Ishikawa (cell line): ENCODE results near the gene C10orf143.

Experiments used
- CEBPB ChIP-seq: IDR thresholded peaks from 2 replicates; pipeline ENCODE4 v1.6.1; 2012
- CREB1 ChIP-seq: IDR thresholded peaks from 2 replicates; pipeline ENCODE4 v1.6.1; 2012; ENCODE audit warnings: low read depth
- EGR1 ChIP-seq: IDR thresholded peaks from 2 replicates; pipeline ENCODE4 v1.6.1; 2012
- EP300 ChIP-seq: IDR thresholded peaks from 2 replicates; pipeline ENCODE4 v1.6.1; 2012; ENCODE audit warnings: borderline replicate concordance
- FOXM1 ChIP-seq: IDR thresholded peaks from 2 replicates; pipeline ENCODE4 v1.6.1; 2012; ENCODE audit warnings: low read depth, borderline replicate concordance
- NFIC ChIP-seq: IDR thresholded peaks from 2 replicates; pipeline ENCODE4 v1.6.1; 2012
- RAD21 ChIP-seq: IDR thresholded peaks from 2 replicates; pipeline ENCODE4 v1.6.1; 2012; ENCODE audit warnings: low read depth
- TAF1 ChIP-seq: IDR thresholded peaks from 2 replicates; pipeline ENCODE4 v1.6.1; 2012; ENCODE audit warnings: low read depth, mild to moderate bottlenecking
- TCF12 ChIP-seq: IDR thresholded peaks from 2 replicates; pipeline ENCODE4 v1.6.1; 2012; ENCODE audit warnings: low read depth
- TEAD4 ChIP-seq: IDR thresholded peaks from 2 replicates; pipeline ENCODE4 v1.6.1; 2012
- YY1 ChIP-seq: IDR thresholded peaks from 2 replicates; pipeline ENCODE4 v1.6.1; 2012; ENCODE audit warnings: low read depth
- ZBTB7A ChIP-seq: IDR thresholded peaks from 2 replicates; pipeline ENCODE4 v1.6.1; 2012; ENCODE audit warnings: low read depth
- TF ChIP-seq, protein P1 (sequence below): IDR thresholded peaks from 2 replicates; pipeline ENCODE4 v1.6.1; 2012
- TF ChIP-seq, protein P2 (sequence below): IDR thresholded peaks from 2 replicates; pipeline ENCODE4 v1.6.1; 2012
- TF ChIP-seq, protein P3 (sequence below): IDR thresholded peaks from 2 replicates; pipeline ENCODE4 v1.6.1; 2012; ENCODE audit warnings: low read depth, mild to moderate bottlenecking

Gene C10orf143

DNA sequence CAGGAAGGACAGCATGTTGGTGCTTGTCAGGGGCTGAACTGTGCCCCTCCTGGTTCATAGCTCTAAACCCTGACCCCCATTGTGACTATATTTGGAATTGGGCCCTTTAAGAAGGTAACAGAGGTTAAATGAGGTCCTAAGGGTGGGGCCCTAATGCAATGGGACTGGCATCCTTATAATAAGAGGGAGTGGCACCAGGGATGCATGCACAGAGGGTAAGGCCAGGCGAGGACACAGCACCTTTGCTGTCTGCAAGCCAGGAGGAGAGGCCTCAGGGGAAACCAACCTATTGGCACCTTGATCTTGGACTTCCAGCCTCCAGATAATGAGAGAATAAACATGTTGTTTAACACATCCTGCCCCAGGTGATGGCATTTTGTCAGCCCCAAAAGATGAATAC, 85.3 kb downstream of the C10orf143 start:
- TF ChIP-seq TAF1 (no peak), CREB1 (no peak), FOXM1 (no peak), CEBPB (no peak), EGR1 (no peak), NFIC (no peak), YY1 (no peak), EP300 (no peak), ZBTB7A (no peak)

- TF ChIP-seq TAF1 (no peak), ZBTB7A (no peak), FOXM1 (no peak), RAD21 (no peak), YY1 (no peak)
These were observed 85.8 kb downstream of the C10orf143 start for GRCh38 chr10:130024779-130025325.

GRCh38 chr10:130023454-130024230, 87.0 kb downstream of the C10orf143 start:
- TF ChIP-seq CEBPB (no peak), NFIC (no peak), TEAD4 (no peak), RAD21 (no peak), ZBTB7A (no peak), EGR1 (no peak), YY1 (no peak), EP300 (no peak), CREB1 (no peak), FOXM1 (no peak), TCF12 (no peak), TAF1 (no peak)
- TF ChIP-seq, protein P1, sequence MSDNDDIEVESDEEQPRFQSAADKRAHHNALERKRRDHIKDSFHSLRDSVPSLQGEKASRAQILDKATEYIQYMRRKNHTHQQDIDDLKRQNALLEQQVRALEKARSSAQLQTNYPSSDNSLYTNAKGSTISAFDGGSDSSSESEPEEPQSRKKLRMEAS, result no peak
- TF ChIP-seq, protein P2, sequence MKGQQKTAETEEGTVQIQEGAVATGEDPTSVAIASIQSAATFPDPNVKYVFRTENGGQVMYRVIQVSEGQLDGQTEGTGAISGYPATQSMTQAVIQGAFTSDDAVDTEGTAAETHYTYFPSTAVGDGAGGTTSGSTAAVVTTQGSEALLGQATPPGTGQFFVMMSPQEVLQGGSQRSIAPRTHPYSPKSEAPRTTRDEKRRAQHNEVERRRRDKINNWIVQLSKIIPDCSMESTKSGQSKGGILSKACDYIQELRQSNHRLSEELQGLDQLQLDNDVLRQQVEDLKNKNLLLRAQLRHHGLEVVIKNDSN, result no peak
- TF ChIP-seq, protein P3, sequence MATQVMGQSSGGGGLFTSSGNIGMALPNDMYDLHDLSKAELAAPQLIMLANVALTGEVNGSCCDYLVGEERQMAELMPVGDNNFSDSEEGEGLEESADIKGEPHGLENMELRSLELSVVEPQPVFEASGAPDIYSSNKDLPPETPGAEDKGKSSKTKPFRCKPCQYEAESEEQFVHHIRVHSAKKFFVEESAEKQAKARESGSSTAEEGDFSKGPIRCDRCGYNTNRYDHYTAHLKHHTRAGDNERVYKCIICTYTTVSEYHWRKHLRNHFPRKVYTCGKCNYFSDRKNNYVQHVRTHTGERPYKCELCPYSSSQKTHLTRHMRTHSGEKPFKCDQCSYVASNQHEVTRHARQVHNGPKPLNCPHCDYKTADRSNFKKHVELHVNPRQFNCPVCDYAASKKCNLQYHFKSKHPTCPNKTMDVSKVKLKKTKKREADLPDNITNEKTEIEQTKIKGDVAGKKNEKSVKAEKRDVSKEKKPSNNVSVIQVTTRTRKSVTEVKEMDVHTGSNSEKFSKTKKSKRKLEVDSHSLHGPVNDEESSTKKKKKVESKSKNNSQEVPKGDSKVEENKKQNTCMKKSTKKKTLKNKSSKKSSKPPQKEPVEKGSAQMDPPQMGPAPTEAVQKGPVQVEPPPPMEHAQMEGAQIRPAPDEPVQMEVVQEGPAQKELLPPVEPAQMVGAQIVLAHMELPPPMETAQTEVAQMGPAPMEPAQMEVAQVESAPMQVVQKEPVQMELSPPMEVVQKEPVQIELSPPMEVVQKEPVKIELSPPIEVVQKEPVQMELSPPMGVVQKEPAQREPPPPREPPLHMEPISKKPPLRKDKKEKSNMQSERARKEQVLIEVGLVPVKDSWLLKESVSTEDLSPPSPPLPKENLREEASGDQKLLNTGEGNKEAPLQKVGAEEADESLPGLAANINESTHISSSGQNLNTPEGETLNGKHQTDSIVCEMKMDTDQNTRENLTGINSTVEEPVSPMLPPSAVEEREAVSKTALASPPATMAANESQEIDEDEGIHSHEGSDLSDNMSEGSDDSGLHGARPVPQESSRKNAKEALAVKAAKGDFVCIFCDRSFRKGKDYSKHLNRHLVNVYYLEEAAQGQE, result no peak

- no peak for TF ChIP-seq NFIC
- TF ChIP-seq RAD21, result no peak
- TF ChIP-seq, protein P2, result no peak
- TF ChIP-seq ZBTB7A, result no peak
- TF ChIP-seq TAF1, result no peak
- TF ChIP-seq EGR1, result no peak
- TF ChIP-seq, protein P3, result no peak
- TF ChIP-seq CREB1, result no peak
- TF ChIP-seq, protein P1, result no peak
- TF ChIP-seq FOXM1, result no peak
- TF ChIP-seq TCF12, result no peak
- TF ChIP-seq TEAD4, result no peak
- TF ChIP-seq EP300, result no peak
- TF ChIP-seq CEBPB, result no peak
- no peak for TF ChIP-seq YY1
These were observed 87.9 kb downstream of the C10orf143 start for GRCh38 chr10:130022511-130023299.

DNA sequence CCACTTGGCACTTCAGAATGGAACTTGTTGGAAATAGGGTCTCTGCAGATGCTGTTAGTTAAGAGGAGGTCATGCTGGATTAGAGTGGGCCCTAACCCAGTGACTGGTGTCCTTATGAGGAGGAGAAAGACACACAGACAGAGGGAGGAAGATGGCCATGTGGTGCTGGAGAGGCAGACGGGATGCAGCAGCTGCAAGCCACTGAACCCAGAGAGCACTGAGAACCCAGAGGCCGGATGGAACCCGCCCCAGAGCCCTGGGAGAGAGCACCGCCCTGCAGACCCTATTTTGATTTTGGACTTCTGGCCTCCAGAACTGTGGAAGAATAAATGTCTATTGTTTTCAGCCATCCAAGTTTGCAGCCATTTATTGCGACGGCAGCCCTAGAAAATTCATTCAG, 88.5 kb downstream of the C10orf143 start:
- TF ChIP-seq, protein P1, result no peak
- TF ChIP-seq RAD21 (no peak), TAF1 (no peak), FOXM1 (no peak), EP300 (no peak), NFIC (no peak), ZBTB7A (no peak), CREB1 (no peak), YY1 (no peak), EGR1 (no peak), TCF12 (no peak), TEAD4 (no peak), CEBPB (no peak)
- TF ChIP-seq, protein P3, result no peak
- TF ChIP-seq, protein P2, result no peak
